Measurements from ENCODE around the gene ME3. TPM values are rescaled to one million over a fixed set of nuclear protein-coding genes. Genes with fewer than 3 reads are reported as not detected.

The ME3 gene
- total RNA-seq, 4 donors from 2014 or later = 30.8 to 54.6 (median 36.7) TPM

GRCh38 chr11:86693518-86693917 is 21.1 kb upstream of the ME3 start:
- Histone ChIP-seq H3K36me3 (no peaks in the 10 kb centered on the region), H3K4me3 (no peak overlapping the region), H3K27ac (peak overlapping the region in 2 of 4 donors; percentile 38 to 63), H3K4me1 (peaks cover 0 to 35% (median 3%) of the 10 kb centered on the region in 4 donors), H3K9me3 (no peaks in the 10 kb centered on the region), H3K27me3 (no peaks in the 10 kb centered on the region)
- 48 to 50% methylated on average over 1 of the region's 1 CpG for WGBS, 2 donors
- no peak for TF ChIP-seq EP300 (IDR thresholded peaks at IDR 0.05)
- no peak for TF ChIP-seq POLR2A (IDR thresholded peaks at IDR 0.05)
- TF ChIP-seq, protein P1, sequence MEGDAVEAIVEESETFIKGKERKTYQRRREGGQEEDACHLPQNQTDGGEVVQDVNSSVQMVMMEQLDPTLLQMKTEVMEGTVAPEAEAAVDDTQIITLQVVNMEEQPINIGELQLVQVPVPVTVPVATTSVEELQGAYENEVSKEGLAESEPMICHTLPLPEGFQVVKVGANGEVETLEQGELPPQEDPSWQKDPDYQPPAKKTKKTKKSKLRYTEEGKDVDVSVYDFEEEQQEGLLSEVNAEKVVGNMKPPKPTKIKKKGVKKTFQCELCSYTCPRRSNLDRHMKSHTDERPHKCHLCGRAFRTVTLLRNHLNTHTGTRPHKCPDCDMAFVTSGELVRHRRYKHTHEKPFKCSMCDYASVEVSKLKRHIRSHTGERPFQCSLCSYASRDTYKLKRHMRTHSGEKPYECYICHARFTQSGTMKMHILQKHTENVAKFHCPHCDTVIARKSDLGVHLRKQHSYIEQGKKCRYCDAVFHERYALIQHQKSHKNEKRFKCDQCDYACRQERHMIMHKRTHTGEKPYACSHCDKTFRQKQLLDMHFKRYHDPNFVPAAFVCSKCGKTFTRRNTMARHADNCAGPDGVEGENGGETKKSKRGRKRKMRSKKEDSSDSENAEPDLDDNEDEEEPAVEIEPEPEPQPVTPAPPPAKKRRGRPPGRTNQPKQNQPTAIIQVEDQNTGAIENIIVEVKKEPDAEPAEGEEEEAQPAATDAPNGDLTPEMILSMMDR (IDR thresholded peaks at IDR 0.05) = no peak
- DNase-seq (ENCODE audit: low spot score in 2 of 2) = no peak

DNA sequence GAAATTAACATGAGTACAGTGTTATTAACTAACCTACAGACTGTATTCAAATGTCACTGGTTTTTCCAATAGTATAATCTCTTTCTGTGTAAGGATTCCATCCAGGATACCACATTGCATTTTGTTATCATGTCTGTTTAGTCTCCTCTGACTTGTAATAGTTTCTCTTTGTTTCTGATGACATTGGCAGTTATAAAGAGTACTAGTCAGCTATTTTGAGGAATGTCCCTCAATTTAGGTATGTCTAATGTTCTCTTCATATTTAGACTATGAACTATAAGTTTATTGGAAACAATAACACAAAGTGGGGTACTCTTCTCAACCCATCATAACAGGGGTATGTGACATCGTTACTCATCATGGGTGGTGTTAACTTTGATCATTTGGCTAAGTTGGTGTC is 20.3 kb upstream of the ME3 start:
- DNase-seq (ENCODE audit: low spot score in 2 of 2) = no peak
- no peak for TF ChIP-seq EP300 (IDR thresholded peaks at IDR 0.05)
- TF ChIP-seq POLR2A (IDR thresholded peaks at IDR 0.05) = no peak
- TF ChIP-seq, protein P1 (IDR thresholded peaks at IDR 0.05) = no peak
- WGBS, 2 donors = 91 to 100% methylated on average over 1 of the region's 1 CpG
- H3K9me3 ChIP-seq = no peaks in the 10 kb centered on the region
- peaks cover 0 to 35% (median 3%) of the 10 kb centered on the region in 4 donors for H3K4me1 ChIP-seq
- peak overlapping the region in 1 of 4 donors; percentile 63 for H3K27ac ChIP-seq
- H3K4me3 ChIP-seq = no peak overlapping the region
- no peaks in the 10 kb centered on the region for H3K27me3 ChIP-seq
- no peaks in the 10 kb centered on the region for H3K36me3 ChIP-seq

DNA sequence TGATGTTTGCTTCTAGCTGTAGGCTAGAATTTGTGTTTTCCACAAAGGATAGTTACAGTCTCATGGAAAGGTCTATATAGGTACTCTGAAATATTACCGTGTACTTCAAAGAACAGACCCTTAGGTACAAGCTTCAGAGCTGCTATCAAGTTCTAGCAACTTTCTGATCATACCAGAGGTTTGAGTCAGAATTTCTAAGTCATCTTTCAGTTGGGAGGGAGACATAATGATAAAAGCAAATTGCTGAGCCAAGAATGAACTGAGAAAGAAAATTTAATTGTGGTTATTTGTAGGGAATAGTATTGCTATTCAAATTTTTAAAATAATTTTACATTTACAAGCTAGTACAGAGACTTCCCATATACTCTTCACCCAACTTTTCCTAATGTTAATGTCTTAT is 19.9 kb upstream of the ME3 start:
- H3K27me3 ChIP-seq = no peaks in the 10 kb centered on the region
- H3K4me3 ChIP-seq = no peak overlapping the region
- 94 to 97% methylated on average over 1 of the region's 1 CpG for WGBS, 2 donors
- no peak for DNase-seq (ENCODE audit: low spot score in 2 of 2)
- TF ChIP-seq POLR2A (IDR thresholded peaks at IDR 0.05) (no peak), EP300 (IDR thresholded peaks at IDR 0.05) (no peak)
- TF ChIP-seq, protein P1 (IDR thresholded peaks at IDR 0.05) = no peak
- H3K36me3 ChIP-seq = no peaks in the 10 kb centered on the region
- H3K4me1 ChIP-seq = peaks cover 0 to 38% (median 3%) of the 10 kb centered on the region in 4 donors
- H3K9me3 ChIP-seq = no peaks in the 10 kb centered on the region
- no peak overlapping the region for H3K27ac ChIP-seq

DNA sequence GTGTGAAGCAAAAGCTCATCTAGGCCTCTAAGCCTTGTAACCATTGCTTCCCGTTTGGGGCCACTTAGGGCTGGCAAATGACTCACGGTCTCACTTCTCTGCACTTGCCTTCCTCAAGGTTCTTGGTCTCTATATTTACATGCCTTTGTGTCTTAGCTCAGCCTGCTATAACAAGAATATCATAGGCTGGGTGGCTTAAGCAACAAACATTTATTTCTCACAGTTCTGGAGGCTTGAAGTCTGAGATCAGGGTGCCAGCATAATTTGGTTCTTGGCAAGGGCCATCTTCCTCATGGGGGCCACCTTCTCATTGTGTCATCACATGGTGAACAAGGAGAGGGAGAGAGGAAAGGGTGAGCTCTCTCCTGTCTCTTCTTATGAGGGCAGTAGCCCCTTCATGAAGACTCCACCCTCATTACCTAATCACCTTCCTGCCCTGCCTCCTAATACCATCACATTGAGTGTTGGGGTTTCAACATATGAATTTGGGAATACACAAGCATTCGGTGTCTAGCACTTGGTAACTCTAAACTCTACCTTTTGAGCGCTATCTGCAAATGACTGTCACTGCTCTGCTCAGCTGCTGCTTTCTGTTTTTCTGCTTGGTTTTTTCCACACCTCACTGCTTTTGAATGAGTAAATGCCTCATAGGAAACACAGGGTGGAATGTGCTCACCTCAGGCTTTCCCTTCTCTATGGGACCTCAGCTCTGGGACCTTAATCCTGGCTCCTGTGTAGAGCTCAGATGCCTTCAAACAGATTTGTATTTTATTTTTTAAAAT is 16.2 kb upstream of the ME3 start:
- WGBS, 2 donors = 85 to 91% methylated on average over 4 of the region's 4 CpGs
- TF ChIP-seq EP300 (IDR thresholded peaks at IDR 0.05) (no peak), POLR2A (IDR thresholded peaks at IDR 0.05) (no peak)
- TF ChIP-seq, protein P1 (IDR thresholded peaks at IDR 0.05) = no peak
- Histone ChIP-seq H3K9me3 (no peaks in the 10 kb centered on the region), H3K27ac (peak overlapping the region in 1 of 4 donors; percentile 2), H3K27me3 (no peaks in the 10 kb centered on the region), H3K36me3 (no peaks in the 10 kb centered on the region), H3K4me1 (peaks cover 0 to 8% (median 0%) of the 10 kb centered on the region in 4 donors), H3K4me3 (no peak overlapping the region)
- DNase-seq (ENCODE audit: low spot score in 2 of 2) = no peak

GRCh38 chr11:86687185-86687778 is 14.9 kb upstream of the ME3 start:
- TF ChIP-seq, protein P1 (IDR thresholded peaks at IDR 0.05) = no peak
- TF ChIP-seq POLR2A (IDR thresholded peaks at IDR 0.05) (no peak), EP300 (IDR thresholded peaks at IDR 0.05) (no peak)
- Histone ChIP-seq H3K27me3 (no peaks in the 10 kb centered on the region), H3K9me3 (no peaks in the 10 kb centered on the region), H3K4me3 (no peak overlapping the region), H3K27ac (peak overlapping the region in 1 of 4 donors; percentile 32), H3K4me1 (peaks cover 0 to 3% (median 0%) of the 10 kb centered on the region in 4 donors), H3K36me3 (no peaks in the 10 kb centered on the region)
- no peak for DNase-seq (ENCODE audit: low spot score in 2 of 2)
- 49 to 55% methylated on average over 5 of the region's 5 CpGs for WGBS, 2 donors
